HG03280 (cell line): ENCODE data around the gene KCNQ2.

Source experiments
- ATAC-seq: cut with Tn5 transposase; IDR thresholded peaks from one replicate; pipeline ENCODE4 v1.9.1; 2021; ENCODE audit warnings: mild to moderate bottlenecking, moderate library complexity; ENCODE audit not compliant: unreplicated experiment

Gene KCNQ2

DNA sequence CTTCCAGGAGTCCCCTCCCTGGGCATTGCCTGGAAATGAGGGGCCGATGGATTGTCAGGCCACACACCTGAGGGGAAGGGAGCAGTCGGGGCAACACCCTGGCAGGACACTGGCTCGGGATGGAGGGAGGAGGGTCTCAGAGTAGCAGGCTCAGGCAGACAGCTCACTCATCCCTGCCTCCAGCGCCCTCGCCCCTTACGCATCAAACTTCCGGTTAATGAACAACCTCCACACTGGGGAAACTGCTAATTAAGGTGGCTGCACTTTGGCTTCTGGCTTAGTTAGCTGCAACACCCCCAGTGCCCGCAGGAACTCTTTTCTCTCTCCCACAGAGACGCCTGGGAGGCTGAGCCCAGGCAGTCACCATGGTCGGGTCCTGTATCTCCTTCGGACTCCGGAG, 98.0 kb downstream of the KCNQ2 start:
- ATAC-seq = no peak

DNA sequence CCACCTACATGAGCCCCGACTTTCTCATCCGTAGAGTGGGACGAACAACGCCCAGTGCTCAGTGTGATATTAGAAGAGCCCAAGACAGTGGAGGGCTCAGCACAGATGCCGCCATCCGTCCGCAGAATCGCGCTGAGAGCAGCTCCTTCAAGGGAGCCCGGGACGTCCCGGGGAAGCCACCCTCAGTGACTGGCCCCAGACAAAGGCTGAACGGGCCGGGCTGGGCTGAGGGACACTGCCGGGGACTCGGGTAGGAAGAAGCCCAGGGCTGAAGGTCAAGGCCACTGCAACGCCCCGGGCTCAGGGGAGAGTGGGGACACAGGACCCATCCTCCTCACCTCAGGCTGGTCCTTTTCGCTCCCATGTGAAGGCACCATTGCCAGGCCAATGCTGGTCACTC, 98.5 kb downstream of the KCNQ2 start:
- ATAC-seq = no peak

DNA sequence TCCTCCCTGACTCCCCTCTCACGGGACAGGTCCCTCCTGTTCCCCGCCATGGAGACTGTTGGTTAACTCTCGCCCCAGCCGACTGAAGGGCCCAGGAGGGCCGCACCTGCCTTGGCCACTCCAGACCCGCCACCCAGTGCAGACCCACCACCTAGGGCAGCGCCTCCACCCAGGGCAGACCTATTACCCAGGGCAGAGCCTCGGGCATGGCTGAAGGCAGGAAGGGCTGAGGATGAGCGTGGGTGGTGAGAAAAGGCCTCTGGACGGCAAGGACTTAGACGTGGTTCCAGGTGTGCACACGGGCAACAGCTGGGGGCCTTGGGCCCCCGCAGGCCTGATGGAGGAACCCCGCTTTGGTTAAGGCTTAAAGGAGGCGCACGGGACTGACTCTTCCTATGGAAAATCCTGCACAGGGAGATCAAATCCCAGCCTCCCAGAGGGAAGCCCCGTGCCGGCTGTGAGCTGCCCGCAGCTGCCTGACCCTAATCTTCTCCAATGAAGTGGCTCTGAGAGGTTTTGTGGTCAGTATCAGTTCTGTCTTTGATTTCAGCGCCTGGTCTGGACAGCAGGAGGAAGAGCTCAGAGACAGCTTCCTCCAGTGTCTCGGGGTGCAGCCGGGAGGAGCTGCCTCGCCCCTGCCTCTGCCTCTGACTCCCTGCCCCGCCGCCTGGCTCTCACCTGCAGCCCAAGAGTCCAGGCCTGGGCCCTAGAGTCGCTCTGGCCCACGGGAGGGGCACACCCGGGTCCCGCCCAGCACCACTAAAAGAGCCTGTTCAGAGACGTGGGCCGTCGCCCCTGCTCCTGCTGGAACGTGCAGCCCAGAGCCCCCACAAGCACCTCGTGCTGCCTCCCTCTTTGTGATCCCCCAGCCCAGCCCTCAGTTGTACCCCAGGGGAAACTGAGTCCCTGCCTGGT, 99.2 kb downstream of the KCNQ2 start:
- ATAC-seq = no peak

DNA sequence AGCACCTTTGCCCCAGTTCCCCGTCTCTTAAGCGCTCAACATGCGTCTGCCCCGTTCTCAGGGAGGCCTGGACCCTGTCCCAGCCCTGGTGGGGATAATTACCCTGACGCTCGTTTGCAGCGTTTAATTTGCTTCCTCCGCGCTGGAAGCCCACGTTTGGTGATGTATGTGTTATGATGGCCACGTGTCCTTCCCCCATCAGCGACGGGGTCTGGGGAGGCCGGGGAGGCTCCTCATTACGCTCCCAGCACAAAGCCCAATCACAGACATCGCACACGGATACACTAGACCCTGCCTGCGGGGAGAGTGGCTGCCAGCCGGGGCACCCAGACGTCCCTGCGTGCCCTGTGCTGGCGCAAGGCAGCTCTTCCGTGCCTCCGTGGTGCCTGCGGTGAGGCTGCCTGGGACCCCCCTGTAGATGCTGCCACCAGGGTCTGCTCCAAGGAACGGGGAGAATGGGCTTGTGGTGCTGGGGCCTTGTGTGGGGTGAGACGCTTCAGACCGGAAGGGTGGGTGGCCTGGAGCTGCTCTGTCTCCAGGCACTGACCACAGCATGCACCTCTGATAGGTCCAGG, 101.1 kb downstream of the KCNQ2 start:
- no peak for ATAC-seq

DNA sequence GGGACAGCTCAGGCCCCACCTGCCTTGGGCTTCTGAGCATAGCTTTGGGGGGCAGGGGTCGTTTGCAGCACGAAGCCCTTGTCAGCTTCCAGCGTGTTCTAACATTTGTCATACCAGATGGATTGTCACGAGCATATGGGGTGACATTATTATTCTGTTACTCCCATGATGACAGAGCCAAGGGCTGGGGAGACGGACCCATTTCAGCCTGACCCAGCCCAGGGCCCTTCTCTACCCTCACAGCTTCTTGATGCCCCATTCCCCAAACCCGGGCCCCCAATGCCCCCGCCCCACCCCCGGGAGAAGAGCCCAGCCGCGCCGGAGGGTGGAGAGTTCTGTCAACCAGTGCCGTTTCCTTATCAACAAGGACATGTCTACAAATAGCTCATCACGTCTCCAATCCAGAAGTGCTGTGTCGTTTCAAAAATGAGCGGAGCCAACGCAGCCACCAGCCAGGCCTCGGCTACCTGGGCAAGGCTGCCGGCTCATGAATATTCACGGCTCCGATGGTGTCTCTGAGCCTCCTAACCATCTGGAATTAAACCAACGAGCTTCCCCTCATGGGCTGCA, 101.8 kb downstream of the KCNQ2 start:
- ATAC-seq = no peak

DNA sequence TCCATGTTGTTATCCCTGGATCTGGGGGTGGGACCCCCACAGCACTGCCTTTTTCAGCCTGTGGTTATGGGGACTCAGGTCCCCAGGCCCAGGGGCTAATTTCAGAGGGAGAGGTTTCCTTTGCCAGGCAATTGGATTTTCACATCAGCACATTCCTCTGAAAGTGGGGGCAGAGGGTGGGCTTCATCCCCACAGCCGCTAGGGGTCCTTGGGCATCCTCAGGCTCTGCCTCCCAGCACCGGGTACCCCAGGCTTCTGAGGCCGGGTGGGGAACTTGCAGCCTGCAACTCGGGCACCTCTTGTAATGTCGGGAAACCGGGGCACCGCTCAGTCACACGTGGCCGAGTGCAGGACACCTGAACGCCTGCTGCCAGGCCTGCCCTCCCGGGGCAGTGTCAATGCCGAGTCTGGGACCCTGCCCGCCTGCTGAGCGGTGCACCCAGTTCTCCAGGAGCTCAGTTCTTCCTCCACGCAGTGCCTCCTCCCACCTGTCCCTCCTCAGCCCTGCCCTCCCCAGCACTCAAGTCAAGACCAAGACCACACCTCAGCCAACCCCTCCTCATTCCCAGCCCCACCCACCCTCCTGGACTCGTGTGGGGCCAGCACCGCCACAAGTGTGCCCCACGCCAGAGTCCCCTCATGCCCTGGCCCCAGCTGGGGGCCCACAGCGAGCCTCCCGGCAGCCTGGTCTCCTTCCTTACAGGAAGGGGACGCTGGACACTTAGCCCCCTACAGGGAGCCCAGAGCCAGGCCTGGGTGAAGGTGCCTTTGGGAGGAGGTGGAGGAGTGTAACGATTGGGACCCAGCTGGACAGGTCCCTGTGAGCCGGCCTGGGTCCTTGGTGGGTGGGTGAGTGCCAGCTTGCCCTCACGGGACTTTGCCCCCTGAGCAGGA, 102.5 kb downstream of the KCNQ2 start:
- ATAC-seq = no peak

DNA sequence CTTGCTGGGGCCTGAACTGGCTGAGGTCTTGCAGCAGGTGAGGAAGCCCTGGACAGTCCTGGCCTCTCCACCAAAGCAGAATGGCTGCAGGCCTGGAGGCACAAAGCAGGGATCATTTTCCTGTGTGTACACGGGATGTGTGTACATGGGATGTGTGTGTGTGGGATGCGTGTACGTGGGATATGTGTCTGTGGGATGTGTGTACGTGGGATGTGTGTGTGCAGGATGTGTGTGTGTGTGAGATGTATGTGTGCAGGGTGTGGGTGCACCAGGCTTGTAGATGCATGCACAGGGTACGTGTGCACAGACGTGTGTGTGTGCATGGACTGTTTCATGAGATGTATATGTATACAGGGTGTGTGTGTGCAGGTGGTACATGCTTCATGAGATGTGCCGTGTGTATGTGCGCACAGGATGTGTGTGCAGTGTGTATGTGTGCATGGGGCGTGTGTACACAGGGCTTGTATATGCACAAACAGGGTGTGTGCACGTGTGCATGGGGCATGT, 103.4 kb downstream of the KCNQ2 start:
- ATAC-seq = no peak

DNA sequence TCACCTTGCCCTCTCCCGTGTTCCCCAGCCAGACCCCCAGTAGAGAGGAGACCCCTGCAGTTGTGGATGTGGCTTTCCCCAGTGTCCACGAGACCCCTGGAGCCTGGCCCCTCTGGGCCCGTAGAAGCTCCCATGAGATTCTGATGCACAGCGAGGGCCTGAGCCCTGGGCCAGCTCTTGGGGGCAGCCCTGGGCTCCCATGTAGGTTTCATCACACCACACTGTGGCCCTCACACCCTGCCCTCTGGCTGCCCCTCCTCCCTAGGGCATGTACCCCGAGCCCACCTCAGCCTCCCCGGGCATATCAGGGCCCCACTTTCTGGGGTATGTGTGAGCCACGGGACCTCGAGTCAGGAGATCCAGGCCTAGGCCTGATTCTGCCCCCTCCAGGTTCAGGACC, 104.3 kb downstream of the KCNQ2 start:
- ATAC-seq = no peak

DNA sequence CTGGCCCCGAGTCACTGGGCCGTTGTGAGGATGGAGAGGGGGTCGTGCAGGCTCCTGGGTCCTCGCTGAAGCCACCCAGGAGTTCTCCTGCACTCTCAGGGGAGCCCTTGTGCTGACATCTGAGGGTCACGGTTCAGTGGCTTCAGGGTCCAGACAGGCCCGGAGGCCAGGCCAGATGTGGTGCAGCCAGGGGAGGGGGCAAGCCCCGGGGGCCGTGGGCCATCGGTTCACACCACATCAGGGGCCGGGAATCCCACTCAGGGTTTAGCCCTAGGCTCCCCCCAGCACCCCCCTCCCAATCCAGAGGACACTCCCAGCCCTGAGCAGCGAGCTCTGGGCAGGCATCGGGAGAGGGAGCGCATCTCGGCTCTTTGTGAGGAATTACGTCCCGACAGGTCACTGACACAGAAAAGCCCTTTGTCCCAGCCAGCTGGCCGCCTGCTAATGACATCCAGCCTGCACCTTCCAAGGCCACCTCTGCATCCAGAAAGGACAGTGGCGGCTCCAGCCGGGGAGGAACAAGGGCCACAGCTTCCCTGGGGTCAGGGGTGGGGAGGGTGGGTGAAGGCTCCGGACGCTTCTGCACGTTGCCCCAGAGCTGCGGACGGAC, 104.9 kb downstream of the KCNQ2 start:
- ATAC-seq = no peak

DNA sequence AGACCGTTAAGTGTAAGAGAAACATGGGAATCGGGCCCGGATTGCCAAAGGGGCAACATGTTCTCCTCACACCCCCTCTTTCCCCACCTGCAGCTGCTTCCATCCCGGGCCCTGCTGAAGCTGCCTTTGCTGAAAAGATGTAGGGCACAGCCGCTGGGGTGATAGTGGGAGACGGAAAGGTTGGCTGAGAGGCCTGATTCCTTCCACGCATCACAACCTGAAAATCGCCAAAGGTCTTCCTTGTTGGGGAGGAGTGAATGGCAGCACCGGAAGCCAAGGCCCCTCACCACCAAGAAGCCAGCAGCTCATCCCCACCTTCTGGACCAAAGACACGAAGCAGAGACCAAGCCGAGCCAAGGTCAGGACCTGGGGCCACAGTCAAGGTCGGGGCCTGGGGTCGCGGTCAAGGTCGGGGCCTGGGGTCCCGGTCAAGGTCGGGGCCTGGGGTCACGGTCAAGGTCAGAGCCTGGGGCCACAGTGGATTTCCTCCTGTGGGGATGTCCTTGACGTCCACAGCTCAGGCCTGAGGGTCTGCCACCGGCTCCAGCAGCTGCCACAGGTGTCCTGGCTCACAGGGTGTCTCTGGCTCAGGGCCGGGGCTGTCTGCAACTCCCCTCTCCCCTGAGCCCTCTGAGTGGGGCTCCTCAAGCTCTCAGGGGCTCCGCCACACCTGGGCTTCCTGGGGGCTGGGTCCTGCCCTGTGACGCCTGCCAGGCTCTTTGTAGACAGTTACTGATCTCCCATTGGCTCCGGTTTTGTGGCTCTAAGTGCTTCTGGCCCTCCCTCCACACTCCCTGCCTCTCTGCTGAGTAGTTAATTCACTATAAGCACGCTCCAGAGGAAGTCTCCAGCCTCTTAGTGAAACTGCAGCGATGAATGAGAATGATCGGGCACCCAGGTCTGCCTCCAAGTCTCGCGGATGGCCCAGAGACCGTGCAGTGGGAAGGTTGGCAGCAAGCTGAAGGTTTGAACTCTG, 105.8 kb downstream of the KCNQ2 start:
- ATAC-seq = no peak

DNA sequence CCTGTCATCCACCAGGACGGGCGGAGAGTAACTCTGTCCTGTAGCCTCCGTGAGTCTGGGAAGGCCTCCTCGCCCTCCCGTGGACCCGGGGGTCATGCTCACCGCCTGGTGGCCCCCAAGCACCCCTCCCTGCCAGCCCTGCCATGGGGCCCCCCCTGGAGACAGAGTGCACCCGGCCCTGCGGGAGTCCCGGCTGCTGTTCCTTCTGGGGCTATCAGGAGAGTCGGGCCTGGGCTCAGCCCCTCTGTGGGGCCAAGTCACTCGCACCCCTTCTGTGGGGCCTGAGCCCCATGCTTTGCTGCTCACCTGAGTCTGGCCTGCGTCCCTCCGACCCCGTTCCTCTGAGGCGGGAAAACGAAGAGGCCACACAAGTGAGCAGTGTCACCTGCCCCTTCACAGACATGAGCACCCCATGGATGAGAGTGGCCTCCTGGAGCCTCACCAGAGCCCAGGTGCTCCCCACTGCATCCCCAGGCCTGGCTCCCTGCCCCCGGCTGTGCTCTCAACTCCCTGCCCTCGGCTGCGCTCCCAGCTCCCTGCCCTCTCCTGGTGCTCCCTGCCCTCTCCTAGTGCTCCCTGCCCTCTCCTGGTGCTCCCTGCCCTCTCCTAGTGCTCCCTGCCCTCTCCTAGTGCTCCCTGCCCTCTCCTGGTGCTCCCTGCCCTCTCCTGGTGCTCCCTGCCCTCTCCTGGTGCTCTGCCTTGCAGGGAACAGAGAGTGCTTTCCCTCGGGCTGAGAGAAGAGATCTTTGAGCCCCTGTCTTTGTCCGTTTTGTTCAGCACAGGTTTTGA, 106.7 kb downstream of the KCNQ2 start:
- ATAC-seq = no peak

DNA sequence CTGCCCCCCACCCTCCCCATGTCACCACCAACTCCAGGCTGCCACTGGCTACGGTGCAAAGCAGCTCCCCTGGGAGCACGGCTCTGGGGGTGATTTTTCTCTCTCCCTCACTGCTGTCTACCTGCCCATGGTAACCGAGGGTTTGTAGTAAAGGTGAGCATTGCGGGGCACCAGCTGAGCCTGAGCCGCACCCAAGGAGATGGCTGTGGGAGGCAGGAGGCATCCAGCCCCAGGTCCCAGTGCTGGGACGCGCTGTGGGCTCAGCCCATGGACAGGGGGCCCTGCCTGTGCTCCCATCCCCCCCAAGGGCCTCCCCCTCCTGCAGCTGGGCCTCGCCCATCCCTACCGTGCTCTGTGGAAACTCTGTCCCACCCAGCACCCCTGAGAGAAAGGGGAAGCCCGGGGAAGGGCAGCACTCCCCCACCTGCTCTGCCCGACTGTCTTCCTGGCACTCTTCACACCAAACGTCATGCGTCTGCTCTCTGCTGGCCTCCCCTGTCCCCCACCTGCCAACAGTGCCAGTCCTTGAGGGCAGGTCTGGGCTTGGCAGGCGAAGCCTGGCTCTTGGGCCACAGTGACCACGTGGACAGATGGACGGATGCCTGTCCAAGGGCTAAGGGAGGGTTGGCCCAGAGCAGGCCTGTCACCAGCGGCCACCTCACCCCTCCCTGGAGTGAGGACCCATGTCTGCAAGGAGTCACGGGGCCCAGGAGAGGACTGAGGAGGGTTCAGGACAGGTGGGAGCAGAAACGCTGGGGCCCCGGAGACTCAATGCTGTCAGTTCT, 107.5 kb downstream of the KCNQ2 start:
- no peak for ATAC-seq

DNA sequence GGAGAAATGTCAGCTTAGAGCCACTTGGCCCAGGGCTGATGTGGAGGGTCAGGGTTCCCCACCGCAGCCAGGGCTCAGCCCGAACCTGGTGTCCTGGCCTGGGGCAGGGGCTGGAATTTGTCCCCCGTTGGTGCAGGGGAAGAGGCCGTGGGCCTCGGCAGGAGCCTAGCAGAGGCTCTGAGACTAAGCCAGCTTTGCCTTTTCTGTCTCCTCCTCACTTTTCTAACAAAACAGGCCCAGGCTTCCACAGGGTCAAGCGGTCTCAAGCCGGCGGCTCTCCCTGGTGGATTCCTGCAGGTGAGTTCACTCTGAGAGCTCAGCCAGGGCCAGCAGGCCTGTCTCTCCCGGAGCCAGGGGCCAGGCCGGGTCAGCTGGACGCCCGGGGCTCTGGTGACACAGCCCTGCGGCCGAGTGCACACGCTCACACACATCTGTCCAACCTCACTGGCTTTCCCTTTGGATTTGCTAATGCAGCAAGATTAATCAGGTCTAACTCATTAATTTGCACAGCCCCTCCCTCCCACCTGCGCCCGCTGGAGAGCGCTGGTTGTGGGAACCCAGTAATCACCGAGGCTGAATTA, 108.4 kb downstream of the KCNQ2 start:
- no peak for ATAC-seq

DNA sequence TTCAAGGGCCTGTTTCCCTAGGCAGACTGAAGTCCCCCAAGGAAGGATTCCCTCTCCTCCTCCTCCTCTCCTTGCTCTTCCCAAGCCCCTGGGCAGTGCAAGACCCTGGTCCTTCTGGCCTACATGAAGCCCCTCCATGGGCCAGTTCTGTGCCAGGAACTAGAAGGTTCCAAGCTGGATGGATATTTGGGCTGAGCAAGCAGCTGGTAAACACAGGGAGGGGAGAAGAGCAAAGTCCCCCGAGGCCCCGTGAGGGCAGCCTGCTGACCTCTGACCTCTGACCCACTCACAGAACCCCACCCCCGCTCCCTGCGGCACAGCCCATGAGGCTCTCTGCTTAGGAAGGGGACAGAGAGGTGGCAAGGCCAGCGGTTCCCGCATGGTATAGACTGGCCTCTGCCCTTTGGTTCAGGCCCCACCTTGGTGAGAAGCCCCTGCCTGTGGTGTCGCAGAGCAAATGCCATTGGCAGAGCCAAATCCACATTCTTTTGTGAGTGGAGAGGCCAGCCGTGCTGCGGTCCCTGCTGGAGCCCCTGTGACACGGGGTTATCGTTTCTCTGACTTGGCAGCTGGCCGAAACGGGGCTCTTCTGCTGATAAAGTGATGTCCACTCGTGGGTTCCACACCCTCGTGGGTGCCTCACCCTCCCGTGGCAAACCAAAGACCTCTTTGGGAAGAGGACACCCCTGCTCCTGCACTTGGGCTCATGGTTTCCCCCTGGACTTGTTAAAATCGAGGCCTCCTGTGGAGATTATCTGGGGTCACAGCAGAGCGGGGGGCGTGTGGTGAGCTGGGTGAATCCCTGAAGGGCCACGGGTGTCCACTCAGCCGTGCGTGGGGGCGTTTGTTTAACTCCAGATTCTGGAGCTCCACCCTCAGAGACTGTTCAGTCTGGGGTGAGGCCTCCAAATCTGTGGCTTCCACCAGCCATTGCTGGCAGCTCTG, 109.2 kb downstream of the KCNQ2 start:
- no peak for ATAC-seq

DNA sequence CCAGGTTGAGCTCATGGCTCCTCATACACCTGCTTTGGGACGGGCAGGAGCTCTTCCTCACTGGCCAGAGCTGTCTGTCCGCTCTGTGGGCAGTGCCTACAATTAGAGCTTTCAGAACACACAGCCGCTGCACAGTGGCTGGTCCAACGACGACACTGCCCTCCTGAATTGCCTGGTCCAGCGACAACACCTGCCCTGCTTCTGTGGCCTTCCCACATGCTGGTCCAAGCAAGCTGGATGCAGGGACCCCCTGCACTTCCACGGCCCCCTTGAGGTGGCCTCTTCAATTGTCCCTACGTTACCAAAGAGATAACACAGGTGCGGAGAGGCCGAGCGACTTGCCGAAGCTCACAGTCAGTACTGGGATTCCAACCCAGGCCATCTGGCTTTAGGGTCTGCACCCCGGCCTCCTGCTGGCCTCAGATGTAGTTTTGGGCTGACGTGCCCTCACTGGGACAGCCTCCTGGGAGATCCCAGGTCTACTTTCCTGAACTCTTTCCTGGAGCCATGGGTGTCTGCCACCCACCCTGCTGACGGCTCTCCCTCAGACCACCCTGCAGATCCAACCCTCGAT, 109.9 kb downstream of the KCNQ2 start:
- ATAC-seq = no peak
